NT2/D1 (cell line): Measurements from ENCODE around the gene LZTR1.
A peak's percentile ranks its signal among the peaks of the same experiment; 100 is the strongest.
"Not testable (repeated sequence)": the region's sequence is repeated elsewhere in the genome, so short reads cannot be mapped to it uniquely, and the experiment has no call there.

Experiments
- DNase-seq: peaks from one replicate; pipeline ENCODE4 v3.0.0-alpha.2; 2011; ENCODE audit warnings: low read depth, low spot score
- H3K27me3 ChIP-seq: 2 replicates; pipeline ENCODE4 v1.6.0; 2011; ENCODE audit warnings: mild to moderate bottlenecking; ENCODE audit not compliant: insufficient read length, insufficient read depth
- H3K36me3 ChIP-seq: 2 replicates; pipeline ENCODE4 v1.6.1; 2011; ENCODE audit warnings: mild to moderate bottlenecking, low read length, mixed read lengths; ENCODE audit not compliant: insufficient read depth, insufficient read length
- H3K4me1 ChIP-seq: 2 replicates; pipeline ENCODE4 v1.5.1; 2011; ENCODE audit not compliant: insufficient read depth, insufficient read length
- H3K4me3 ChIP-seq: 2 replicates; pipeline ENCODE4 v1.5.1; 2011; ENCODE audit warnings: low read depth; ENCODE audit not compliant: insufficient read length
- H3K9ac ChIP-seq: 2 replicates; pipeline ENCODE4 v1.6.0; 2011; ENCODE audit warnings: low read depth; ENCODE audit not compliant: insufficient read length
- H3K9me3 ChIP-seq: 2 replicates; pipeline ENCODE4 v1.5.1; 2011; ENCODE audit warnings: mild to moderate bottlenecking, low read length; ENCODE audit not compliant: insufficient read depth
- SUZ12 ChIP-seq: IDR thresholded peaks from 2 replicates; pipeline ENCODE4 v1.6.1; 2011; ENCODE audit not compliant: insufficient read length, insufficient read depth; ENCODE audit errors: extremely low read depth
- YY1 ChIP-seq: IDR thresholded peaks from 2 replicates; pipeline ENCODE4 v1.6.1; 2011; ENCODE audit not compliant: insufficient read length, insufficient read depth
- ZNF274 ChIP-seq: IDR thresholded peaks from 2 replicates; pipeline ENCODE4 v1.6.1; 2011; ENCODE audit warnings: mild to moderate bottlenecking, low read depth, low read length

LZTR1 gene

DNA sequence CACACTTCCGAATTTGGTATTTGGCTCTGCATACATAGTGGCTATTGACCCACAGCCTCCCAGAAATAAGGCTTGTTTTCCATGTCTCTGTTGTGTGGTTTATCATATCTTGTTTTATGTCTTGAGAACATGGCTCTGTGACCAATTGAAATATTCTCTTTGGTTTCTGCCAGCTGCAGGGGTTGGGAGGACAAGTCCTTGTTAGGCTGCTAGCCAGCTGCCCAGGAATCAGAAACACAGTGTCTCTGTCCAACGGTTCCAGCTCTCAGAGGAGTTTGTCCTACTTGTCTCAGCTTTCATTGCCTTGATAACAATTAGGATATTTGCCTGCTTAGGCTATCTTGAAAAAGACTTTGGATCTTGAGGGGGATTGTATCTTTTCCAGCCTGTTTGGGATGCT lies 56.3 kb downstream of the LZTR1 start:
- no peaks in the 10 kb centered on the region for H3K36me3 ChIP-seq
- no peaks in the 10 kb centered on the region for H3K9me3 ChIP-seq
- no peak for DNase-seq
- peaks cover 5% of the 10 kb centered on the region for H3K27me3 ChIP-seq
- TF ChIP-seq YY1 (no peak), ZNF274 (no peak), SUZ12 (no peak)
- H3K4me3 ChIP-seq = no peak overlapping the region
- H3K4me1 ChIP-seq = peaks cover 1% of the 10 kb centered on the region
- no peak overlapping the region for H3K9ac ChIP-seq

DNA sequence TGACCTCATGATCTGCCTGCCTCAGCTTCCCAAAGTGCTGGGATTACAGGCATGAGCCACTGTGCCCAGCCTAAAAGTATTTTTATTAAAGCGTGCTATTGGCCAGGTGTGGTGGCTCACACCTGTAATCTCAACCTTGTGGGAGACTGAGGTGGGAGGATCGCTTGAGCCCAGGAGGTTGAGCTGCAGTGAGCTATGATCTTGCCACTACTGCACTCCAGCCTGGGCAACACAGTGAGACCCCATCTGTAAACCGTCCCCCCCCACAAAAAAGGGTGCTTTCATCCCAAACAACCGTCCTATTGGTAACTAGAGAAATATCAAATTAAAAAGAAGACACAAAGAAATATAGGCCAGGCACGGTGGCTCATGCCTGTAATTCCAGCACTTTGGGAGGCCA lies 57.1 kb downstream of the LZTR1 start:
- H3K9ac ChIP-seq, H3K4me3 ChIP-seq, DNase-seq, H3K36me3 ChIP-seq, H3K9me3 ChIP-seq, H3K4me1 ChIP-seq, H3K27me3 ChIP-seq: not testable (repeated sequence)

DNA sequence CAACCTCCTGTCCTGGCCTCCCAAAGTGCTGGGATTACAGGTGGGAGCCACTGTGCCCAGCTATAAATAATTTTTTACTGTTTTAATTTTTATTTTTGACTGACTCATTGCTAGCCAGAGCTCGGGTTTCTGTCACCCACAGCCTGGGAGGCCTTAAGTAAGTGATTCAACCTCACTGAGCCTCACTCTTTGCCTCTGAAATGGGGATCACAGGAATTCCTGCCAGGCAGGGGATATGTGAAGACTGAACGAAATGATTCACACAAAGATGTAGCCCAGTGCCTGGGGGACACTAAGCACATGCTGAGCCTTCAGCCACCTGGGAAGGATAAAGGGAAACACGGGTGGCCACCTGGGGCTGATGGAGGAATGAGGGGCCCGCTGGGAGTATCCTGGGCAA lies 59.8 kb downstream of the LZTR1 start:
- no peaks in the 10 kb centered on the region for H3K9me3 ChIP-seq
- DNase-seq = no peak
- no peak overlapping the region for H3K9ac ChIP-seq
- H3K27me3 ChIP-seq = peaks cover 7% of the 10 kb centered on the region
- peaks cover 6% of the 10 kb centered on the region for H3K4me1 ChIP-seq
- TF ChIP-seq YY1 = no peak
- TF ChIP-seq SUZ12 = no peak
- no peak for TF ChIP-seq ZNF274
- no peak overlapping the region for H3K4me3 ChIP-seq
- H3K36me3 ChIP-seq = no peaks in the 10 kb centered on the region

DNA sequence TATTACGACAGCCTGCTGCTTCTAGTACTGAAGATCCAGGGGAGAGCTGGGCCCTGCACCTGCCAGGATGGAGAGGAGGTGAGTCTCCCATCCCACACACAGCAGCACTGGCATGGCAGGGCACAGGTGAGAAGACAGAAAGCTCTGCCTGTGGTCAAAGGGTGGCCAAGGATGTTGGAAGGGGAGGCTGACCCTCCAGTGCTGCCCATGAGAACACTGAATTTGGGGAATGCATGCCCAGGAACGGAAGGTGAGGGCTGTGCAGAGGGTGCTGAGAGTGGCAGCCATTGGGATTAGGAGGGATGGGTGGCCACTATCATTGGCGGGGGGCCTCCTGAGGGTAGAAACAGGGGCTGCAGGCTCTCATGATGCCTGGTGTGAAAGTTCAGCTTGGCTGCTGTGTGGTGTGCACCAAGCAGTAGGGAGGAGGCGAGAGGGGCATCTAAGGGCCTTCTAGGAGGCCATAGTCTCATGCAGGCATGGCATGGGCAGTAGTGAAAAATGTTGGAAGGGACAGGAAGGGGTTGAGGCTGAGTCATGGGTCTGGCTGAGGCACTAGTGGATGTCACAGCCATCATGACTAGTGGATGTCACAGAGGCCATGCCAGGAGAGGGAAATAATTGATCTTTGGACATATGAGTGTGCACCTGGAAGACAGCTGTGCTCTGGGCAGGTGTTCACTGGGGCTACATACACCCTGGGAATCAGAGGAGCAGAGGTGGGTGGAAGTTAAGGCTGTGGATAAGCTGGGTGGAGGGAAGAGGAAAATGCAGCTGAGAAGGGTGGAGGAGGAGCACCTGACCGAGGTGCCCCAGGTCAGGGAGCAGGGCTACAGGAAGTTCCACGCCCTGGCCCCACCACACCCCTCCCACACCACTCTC lies 61.1 kb downstream of the LZTR1 start:
- Histone ChIP-seq H3K27me3 (peaks cover 7% of the 10 kb centered on the region), H3K4me3 (no peak overlapping the region), H3K9ac (no peak overlapping the region), H3K4me1 (peaks cover 6% of the 10 kb centered on the region), H3K36me3 (no peaks in the 10 kb centered on the region), H3K9me3 (no peaks in the 10 kb centered on the region)
- no peak for DNase-seq
- TF ChIP-seq YY1 (no peak), SUZ12 (no peak), ZNF274 (no peak)

DNA sequence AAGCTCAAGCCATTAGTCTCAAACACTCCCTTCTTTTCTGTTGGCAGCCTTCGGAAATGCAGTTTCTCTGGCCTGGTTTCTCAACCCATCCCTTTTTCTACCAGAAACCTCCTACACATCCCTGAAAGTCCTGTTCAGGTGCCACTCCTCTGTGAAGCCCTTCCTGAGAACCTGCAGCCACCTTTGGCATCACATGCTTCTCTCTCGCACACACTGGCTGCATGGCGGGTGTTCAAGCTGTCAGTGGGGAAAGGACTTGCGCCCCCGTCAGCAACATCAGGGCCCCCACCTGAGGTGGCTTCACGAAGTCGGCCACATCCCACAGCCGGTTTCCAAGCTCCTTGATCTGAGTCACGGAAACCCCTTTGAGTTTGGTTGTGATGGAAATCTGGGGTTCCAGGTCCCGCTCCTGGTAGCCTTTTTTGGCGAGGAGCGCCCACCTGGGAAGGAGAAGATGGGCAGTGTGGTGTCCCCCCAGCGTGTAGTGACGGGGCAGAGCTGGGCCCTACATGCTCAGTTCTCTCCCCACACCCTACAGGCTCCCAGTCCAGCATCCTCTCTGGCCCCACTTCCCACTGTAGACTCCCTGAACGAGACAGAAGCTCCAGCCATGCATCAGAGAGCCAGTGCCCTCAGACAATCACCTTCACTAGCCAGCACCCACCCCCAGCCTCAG lies 61.9 kb downstream of the LZTR1 start:
- Histone ChIP-seq H3K4me1 (peaks cover 6% of the 10 kb centered on the region), H3K27me3 (peaks cover 7% of the 10 kb centered on the region), H3K36me3 (no peaks in the 10 kb centered on the region), H3K4me3 (no peak overlapping the region), H3K9me3 (no peaks in the 10 kb centered on the region), H3K9ac (no peak overlapping the region)
- no peak for DNase-seq
- TF ChIP-seq ZNF274 = no peak
- TF ChIP-seq SUZ12 = no peak
- TF ChIP-seq YY1 = no peak

DNA sequence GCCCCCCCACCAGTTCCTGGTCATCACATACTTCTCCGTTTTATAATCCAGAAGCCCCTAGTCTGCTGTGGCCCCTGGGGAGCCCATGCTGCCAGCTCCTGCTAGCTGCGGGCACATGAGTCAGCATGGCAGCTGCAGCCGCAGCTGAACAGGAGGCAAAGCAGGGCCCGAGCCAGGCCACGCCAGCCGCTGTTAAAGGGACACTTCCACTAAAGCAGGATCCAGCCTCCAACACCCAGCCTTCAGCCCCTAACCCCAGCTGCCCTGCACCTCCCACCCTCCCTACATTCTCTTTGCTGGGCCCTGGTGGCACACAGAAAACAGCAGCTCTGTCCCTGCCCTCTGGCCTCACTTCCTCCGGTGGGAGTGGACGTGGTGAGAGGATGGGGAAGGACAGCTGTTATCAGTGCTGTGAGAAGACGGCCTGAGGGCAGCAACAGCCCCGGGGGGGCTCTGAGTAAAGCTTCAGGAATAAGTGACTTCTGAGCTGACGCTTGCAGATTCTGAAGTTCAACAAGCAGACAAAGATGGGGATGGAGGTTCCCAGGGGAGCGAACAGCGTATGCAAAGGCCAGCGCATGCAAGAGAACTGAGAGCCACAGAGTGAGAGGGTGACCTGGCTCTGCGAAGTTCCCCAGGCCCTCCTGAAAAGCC lies 63.0 kb downstream of the LZTR1 start:
- Histone ChIP-seq H3K4me1 (peaks cover 6% of the 10 kb centered on the region), H3K4me3 (peak overlapping the region; percentile 47), H3K9ac (peak overlapping the region; percentile 51), H3K27me3 (peaks cover 7% of the 10 kb centered on the region), H3K36me3 (no peaks in the 10 kb centered on the region), H3K9me3 (no peaks in the 10 kb centered on the region)
- peak; percentile 9 for DNase-seq
- TF ChIP-seq YY1 = no peak
- no peak for TF ChIP-seq SUZ12
- no peak for TF ChIP-seq ZNF274
